Measurements from ENCODE around the gene NLRC3. TPM values are rescaled to one million over a fixed set of nuclear protein-coding genes. Genes with fewer than 3 reads are reported as not detected.

NLRC3 gene
- polyA plus RNA-seq, 1 of the 3 experiments (the other 2 are of a cell fraction) = not detected

DNA sequence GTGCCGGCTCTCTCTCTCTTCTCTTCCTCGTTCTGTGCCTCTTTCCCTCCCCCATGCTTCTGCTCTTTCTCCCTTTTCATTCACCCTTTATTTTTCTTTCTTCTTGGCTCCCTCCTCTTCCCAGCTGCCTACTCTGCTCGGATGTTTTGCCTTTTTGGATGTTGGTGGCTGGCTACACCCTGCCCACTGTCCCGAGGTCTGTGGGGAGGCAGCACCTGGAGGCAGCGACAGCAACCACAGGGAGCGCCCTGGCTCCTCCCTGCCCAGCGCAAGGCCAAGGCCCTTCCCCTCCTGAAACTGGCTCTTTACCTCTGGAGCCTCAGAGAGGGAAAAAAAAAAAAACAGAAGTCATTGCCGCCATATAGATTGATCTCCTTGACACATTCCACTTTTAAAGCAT, 56.4 kb downstream of the NLRC3 start:
- POLR2A ChIA-PET = no interaction called here
- CTCF ChIA-PET = no interaction called here
- peaks cover 3% of the 10 kb centered on the region for H3F3A ChIP-seq (replicated peaks; ENCODE audit: insufficient read depth)
- H3K27me3 ChIP-seq (ENCODE audit: insufficient read depth) = no peaks in the 10 kb centered on the region
- no peaks in the 10 kb centered on the region for H4K20me1 ChIP-seq (ENCODE audit: insufficient read depth)
- H3K79me2 ChIP-seq (ENCODE audit: insufficient read depth) = no peaks in the 10 kb centered on the region
- no peaks in the 10 kb centered on the region; a peak in 1 of 4 replicates for H3K4me1 ChIP-seq (ENCODE audit: control insufficient read depth in 1 of 2, insufficient read depth in 2 of 2, low read depth in 1 of 2, low read length in 1 of 2)
- H3K9me3 ChIP-seq = no peaks in the 10 kb centered on the region
- H3K4me3 ChIP-seq (ENCODE audit: low read depth in 2 of 2, low read length in 1 of 2) = no peak overlapping the region
- WGBS (ENCODE audit: low lambda C conversion rate) = 90% methylated on average over 8 of the region's 8 CpGs
- TF ChIP-seq, protein P1, sequence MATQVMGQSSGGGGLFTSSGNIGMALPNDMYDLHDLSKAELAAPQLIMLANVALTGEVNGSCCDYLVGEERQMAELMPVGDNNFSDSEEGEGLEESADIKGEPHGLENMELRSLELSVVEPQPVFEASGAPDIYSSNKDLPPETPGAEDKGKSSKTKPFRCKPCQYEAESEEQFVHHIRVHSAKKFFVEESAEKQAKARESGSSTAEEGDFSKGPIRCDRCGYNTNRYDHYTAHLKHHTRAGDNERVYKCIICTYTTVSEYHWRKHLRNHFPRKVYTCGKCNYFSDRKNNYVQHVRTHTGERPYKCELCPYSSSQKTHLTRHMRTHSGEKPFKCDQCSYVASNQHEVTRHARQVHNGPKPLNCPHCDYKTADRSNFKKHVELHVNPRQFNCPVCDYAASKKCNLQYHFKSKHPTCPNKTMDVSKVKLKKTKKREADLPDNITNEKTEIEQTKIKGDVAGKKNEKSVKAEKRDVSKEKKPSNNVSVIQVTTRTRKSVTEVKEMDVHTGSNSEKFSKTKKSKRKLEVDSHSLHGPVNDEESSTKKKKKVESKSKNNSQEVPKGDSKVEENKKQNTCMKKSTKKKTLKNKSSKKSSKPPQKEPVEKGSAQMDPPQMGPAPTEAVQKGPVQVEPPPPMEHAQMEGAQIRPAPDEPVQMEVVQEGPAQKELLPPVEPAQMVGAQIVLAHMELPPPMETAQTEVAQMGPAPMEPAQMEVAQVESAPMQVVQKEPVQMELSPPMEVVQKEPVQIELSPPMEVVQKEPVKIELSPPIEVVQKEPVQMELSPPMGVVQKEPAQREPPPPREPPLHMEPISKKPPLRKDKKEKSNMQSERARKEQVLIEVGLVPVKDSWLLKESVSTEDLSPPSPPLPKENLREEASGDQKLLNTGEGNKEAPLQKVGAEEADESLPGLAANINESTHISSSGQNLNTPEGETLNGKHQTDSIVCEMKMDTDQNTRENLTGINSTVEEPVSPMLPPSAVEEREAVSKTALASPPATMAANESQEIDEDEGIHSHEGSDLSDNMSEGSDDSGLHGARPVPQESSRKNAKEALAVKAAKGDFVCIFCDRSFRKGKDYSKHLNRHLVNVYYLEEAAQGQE (IDR thresholded peaks at IDR 0.05; ENCODE audit: low read depth, low read length) = no peak
- TF ChIP-seq, protein P2, sequence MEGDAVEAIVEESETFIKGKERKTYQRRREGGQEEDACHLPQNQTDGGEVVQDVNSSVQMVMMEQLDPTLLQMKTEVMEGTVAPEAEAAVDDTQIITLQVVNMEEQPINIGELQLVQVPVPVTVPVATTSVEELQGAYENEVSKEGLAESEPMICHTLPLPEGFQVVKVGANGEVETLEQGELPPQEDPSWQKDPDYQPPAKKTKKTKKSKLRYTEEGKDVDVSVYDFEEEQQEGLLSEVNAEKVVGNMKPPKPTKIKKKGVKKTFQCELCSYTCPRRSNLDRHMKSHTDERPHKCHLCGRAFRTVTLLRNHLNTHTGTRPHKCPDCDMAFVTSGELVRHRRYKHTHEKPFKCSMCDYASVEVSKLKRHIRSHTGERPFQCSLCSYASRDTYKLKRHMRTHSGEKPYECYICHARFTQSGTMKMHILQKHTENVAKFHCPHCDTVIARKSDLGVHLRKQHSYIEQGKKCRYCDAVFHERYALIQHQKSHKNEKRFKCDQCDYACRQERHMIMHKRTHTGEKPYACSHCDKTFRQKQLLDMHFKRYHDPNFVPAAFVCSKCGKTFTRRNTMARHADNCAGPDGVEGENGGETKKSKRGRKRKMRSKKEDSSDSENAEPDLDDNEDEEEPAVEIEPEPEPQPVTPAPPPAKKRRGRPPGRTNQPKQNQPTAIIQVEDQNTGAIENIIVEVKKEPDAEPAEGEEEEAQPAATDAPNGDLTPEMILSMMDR (IDR thresholded peaks at IDR 0.05) = no peak
- TF ChIP-seq EZH2phosphoT487 (IDR thresholded peaks at IDR 0.05; ENCODE audit: borderline replicate concordance, low read depth) = no peak
- no peak for TF ChIP-seq ELF1 (IDR thresholded peaks at IDR 0.05)
- TF ChIP-seq, protein P3, sequence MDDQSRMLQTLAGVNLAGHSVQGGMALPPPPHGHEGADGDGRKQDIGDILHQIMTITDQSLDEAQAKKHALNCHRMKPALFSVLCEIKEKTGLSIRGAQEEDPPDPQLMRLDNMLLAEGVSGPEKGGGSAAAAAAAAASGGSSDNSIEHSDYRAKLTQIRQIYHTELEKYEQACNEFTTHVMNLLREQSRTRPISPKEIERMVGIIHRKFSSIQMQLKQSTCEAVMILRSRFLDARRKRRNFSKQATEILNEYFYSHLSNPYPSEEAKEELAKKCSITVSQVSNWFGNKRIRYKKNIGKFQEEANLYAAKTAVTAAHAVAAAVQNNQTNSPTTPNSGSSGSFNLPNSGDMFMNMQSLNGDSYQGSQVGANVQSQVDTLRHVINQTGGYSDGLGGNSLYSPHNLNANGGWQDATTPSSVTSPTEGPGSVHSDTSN (IDR thresholded peaks at IDR 0.05) = no peak
- TF ChIP-seq POLR2AphosphoS5 (IDR thresholded peaks at IDR 0.05; ENCODE audit: low read depth, low read length) = no peak
- no peak for TF ChIP-seq RXRA (IDR thresholded peaks at IDR 0.05; ENCODE audit: borderline replicate concordance, low read depth)
- no peak for TF ChIP-seq SMC3 (IDR thresholded peaks at IDR 0.05; ENCODE audit: low read depth, low read length)
- TF ChIP-seq JUND (IDR thresholded peaks at IDR 0.05) = no peak
- no peak for TF ChIP-seq MEF2A (IDR thresholded peaks at IDR 0.05; ENCODE audit: borderline replicate concordance, low read depth)
- TF ChIP-seq GABPA (IDR thresholded peaks at IDR 0.05; ENCODE audit: low read depth) = no peak
- no peak for TF ChIP-seq SIN3A (IDR thresholded peaks at IDR 0.05; ENCODE audit: borderline replicate concordance, low read depth, low read length)
- TF ChIP-seq FOXM1 (IDR thresholded peaks at IDR 0.05; ENCODE audit: low read depth) = no peak
- TF ChIP-seq NRF1 (IDR thresholded peaks at IDR 0.05; ENCODE audit: low read depth, low read length) = no peak
- no peak for TF ChIP-seq FOSL2 (IDR thresholded peaks at IDR 0.05; ENCODE audit: borderline replicate concordance, low read depth)
- TF ChIP-seq, protein P4, sequence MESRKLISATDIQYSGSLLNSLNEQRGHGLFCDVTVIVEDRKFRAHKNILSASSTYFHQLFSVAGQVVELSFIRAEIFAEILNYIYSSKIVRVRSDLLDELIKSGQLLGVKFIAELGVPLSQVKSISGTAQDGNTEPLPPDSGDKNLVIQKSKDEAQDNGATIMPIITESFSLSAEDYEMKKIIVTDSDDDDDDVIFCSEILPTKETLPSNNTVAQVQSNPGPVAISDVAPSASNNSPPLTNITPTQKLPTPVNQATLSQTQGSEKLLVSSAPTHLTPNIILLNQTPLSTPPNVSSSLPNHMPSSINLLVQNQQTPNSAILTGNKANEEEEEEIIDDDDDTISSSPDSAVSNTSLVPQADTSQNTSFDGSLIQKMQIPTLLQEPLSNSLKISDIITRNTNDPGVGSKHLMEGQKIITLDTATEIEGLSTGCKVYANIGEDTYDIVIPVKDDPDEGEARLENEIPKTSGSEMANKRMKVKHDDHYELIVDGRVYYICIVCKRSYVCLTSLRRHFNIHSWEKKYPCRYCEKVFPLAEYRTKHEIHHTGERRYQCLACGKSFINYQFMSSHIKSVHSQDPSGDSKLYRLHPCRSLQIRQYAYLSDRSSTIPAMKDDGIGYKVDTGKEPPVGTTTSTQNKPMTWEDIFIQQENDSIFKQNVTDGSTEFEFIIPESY (IDR thresholded peaks at IDR 0.05; ENCODE audit: borderline replicate concordance, low read depth) = no peak
- no peak for TF ChIP-seq TAF1 (IDR thresholded peaks at IDR 0.05; ENCODE audit: borderline replicate concordance, low read depth, low read length)
- TF ChIP-seq, protein P5, sequence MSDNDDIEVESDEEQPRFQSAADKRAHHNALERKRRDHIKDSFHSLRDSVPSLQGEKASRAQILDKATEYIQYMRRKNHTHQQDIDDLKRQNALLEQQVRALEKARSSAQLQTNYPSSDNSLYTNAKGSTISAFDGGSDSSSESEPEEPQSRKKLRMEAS (IDR thresholded peaks at IDR 0.05; ENCODE audit: low read depth) = no peak
- TF ChIP-seq FOXJ3 (CRISPR knock-in tag; IDR thresholded peaks at IDR 0.05) = no peak
- H3K9me2 ChIP-seq = no peaks in the 10 kb centered on the region
- H3K27ac ChIP-seq (ENCODE audit: low read depth in 2 of 2, low read length in 1 of 2) = peak overlapping the region in 1 of 2 experiments; percentile 18; a peak in 2 of 4 replicates
- H3K9ac ChIP-seq = no peak overlapping the region
- no peak for DNase-seq
- H3K4me2 ChIP-seq = no peak overlapping the region
- H3K36me3 ChIP-seq (replicated peaks in 1 of 2; ENCODE audit: control insufficient read depth in 1 of 2, insufficient read depth in 2 of 2, low read length in 1 of 2) = peaks cover 36 to 59% of the 10 kb centered on the region in 2 experiments
- no peak overlapping the region for H2AFZ ChIP-seq (ENCODE audit: low read depth)
